ENCODE results near the gene HBE1. TPM values are rescaled to one million over a fixed set of nuclear protein-coding genes. Genes with fewer than 3 reads are reported as not detected.

The HBE1 gene
- total RNA-seq, 6 experiments from 2014 or later = not detected

DNA sequence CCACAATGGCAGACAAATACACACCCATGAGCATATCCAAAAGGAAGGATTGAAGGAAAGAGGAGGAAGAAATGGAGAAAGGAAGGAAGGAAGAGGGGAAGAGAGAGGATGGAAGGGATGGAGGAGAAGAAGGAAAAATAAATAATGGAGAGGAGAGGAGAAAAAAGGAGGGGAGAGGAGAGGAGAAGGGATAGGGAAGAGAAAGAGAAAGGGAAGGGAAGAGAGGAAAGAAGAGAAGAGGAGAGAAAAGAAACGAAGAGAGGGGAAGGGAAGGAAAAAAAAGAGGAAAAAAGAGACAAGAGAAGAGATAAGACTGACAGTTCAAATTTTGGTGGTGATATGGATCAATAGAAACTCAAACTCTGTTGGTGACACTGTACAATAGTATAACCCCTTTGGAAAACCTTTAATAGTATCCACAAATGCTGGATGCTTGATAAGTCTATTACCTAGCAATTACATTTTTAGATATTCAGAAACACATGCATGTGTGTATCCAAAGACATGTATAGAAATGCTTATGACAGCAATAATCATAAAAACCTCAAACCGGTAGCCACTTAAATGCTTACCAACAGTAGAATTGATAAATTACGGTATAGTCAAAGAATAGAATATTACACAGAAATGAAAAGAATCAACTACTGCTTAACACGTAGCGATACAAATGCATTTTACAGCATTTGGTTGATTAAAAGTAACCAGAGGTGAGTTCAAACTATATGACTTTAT is 34.2 kb downstream of the HBE1 start:
- no peak overlapping the region for H3K4me3 ChIP-seq
- intact Hi-C loops (cut with DNase I) = no loop called here
- no peak for TF ChIP-seq POLR2A (IDR thresholded peaks at IDR 0.05)
- TF ChIP-seq, protein P1, sequence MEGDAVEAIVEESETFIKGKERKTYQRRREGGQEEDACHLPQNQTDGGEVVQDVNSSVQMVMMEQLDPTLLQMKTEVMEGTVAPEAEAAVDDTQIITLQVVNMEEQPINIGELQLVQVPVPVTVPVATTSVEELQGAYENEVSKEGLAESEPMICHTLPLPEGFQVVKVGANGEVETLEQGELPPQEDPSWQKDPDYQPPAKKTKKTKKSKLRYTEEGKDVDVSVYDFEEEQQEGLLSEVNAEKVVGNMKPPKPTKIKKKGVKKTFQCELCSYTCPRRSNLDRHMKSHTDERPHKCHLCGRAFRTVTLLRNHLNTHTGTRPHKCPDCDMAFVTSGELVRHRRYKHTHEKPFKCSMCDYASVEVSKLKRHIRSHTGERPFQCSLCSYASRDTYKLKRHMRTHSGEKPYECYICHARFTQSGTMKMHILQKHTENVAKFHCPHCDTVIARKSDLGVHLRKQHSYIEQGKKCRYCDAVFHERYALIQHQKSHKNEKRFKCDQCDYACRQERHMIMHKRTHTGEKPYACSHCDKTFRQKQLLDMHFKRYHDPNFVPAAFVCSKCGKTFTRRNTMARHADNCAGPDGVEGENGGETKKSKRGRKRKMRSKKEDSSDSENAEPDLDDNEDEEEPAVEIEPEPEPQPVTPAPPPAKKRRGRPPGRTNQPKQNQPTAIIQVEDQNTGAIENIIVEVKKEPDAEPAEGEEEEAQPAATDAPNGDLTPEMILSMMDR (IDR thresholded peaks at IDR 0.05) = no peak
- H3K9me3 ChIP-seq = no peaks in the 10 kb centered on the region
- DNase-seq (no peak), ATAC-seq (no peak)
- H3K27me3 ChIP-seq = no peaks in the 10 kb centered on the region
- no peak overlapping the region for H3K27ac ChIP-seq
- no peaks in the 10 kb centered on the region for H3K36me3 ChIP-seq
- no peaks in the 10 kb centered on the region for H3K4me1 ChIP-seq
- 60% methylated on average over 5 of the region's 5 CpGs for WGBS (ENCODE audit: insufficient coverage, low coverage, low lambda C conversion rate, missing lambda C conversion rate)

DNA sequence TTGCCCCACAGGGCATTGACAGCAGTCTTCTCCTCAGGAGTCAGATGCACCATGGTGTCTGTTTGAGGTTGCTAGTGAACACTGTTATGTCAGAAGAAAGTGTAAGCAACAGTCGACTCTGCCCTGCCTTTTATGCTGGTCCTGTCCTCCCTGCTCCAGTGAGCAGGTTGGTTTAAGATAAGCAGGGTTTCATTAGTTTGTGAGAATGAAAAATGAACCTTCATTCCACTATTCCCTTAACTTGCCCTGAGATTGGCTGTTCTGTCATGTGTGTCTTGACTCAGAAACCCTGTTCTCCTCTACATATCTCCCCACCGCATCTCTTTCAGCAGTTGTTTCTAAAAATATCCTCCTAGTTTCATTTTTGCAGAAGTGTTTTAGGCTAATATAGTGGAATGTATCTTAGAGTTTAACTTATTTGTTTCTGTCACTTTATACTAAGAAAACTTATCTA is 35.3 kb downstream of the HBE1 start, which contains the start of gene HBD:
Gene HBD (minus strand): TSS at position 103 of the 454 bp plus-strand sequence. CDS start 50 bp downstream, at position 53.
- no peaks in the 10 kb centered on the region for H3K27me3 ChIP-seq
- TF ChIP-seq POLR2A (IDR thresholded peaks at IDR 0.05) = no peak
- TF ChIP-seq, protein P1 (IDR thresholded peaks at IDR 0.05) = no peak
- H3K36me3 ChIP-seq = no peaks in the 10 kb centered on the region
- no peaks in the 10 kb centered on the region for H3K4me1 ChIP-seq
- 51% methylated on average over 2 of the region's 2 CpGs for WGBS (ENCODE audit: insufficient coverage, low coverage, low lambda C conversion rate, missing lambda C conversion rate)
- H3K9me3 ChIP-seq = no peaks in the 10 kb centered on the region
- ATAC-seq = no peak
- H3K4me3 ChIP-seq = no peak within 1 kb of the TSS
- DNase-seq = no peak
- H3K27ac ChIP-seq = no peak within 1 kb of the TSS
- intact Hi-C loops (cut with DNase I) = no loop called here

DNA sequence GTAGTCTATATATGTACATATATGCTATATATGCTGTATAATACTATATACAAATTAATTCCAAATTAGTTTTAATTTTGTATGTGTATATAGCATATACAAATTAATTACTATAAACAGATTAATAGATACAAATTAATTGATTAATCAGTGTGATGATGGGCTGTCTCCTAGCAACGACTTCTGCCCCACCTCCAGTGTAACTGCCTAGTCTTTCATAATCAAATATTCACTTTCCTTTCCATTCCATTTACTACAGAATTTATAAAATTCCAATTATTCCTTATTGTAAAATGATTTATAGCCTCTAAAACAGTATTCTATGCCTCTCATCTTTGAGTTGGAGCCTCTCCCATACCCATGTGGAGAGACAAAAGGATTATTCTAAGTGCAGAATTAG is 36.4 kb downstream of the HBE1 start:
- no peaks in the 10 kb centered on the region for H3K9me3 ChIP-seq
- WGBS (ENCODE audit: insufficient coverage, low coverage, low lambda C conversion rate, missing lambda C conversion rate) = 40% methylated on average over 1 of the region's 1 CpG
- intact Hi-C loops (cut with DNase I) = no loop called here

DNA sequence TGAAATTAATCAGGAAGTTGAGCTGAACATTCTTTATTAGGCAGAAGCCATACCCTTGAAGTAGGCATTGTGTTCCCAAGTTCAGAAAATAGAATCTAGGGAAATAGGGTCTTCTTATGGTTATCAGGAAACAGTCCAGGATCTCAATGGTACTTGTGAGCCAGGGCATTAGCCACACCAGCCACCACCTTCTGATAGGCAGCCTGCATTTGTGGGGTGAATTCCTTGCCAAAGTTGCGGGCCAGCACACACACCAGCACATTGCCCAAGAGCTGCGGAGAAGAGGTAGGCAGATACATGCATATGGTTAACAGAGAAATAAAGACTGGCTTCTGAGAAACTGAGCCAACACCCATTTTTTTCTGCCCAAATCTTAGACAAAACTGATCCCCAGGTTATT is 36.9 kb downstream of the HBE1 start:
- DNase-seq (no peak), ATAC-seq (no peak)
- TF ChIP-seq, protein P1 (IDR thresholded peaks at IDR 0.05) = no peak
- TF ChIP-seq POLR2A (IDR thresholded peaks at IDR 0.05) = no peak
- Histone ChIP-seq H3K27ac (no peak overlapping the region), H3K4me3 (no peak overlapping the region), H3K4me1 (no peaks in the 10 kb centered on the region), H3K36me3 (no peaks in the 10 kb centered on the region), H3K27me3 (no peaks in the 10 kb centered on the region), H3K9me3 (no peaks in the 10 kb centered on the region)
- intact Hi-C loops (cut with DNase I) = no loop called here
- WGBS (ENCODE audit: insufficient coverage, low coverage, low lambda C conversion rate, missing lambda C conversion rate) = 89% methylated on average over 1 of the region's 2 CpGs

More for the DNA sequence above, 36.4 kb downstream of the HBE1 start:
- ATAC-seq (no peak), DNase-seq (no peak)
- Histone ChIP-seq H3K36me3 (no peaks in the 10 kb centered on the region), H3K27me3 (no peaks in the 10 kb centered on the region), H3K4me1 (no peaks in the 10 kb centered on the region), H3K4me3 (no peak overlapping the region), H3K27ac (no peak overlapping the region)
- TF ChIP-seq, protein P1 (IDR thresholded peaks at IDR 0.05) = no peak
- no peak for TF ChIP-seq POLR2A (IDR thresholded peaks at IDR 0.05)

Data from right lobe of liver (tissue), 6 donors.